Measurements from ENCODE around the gene CS.

The CS gene

DNA sequence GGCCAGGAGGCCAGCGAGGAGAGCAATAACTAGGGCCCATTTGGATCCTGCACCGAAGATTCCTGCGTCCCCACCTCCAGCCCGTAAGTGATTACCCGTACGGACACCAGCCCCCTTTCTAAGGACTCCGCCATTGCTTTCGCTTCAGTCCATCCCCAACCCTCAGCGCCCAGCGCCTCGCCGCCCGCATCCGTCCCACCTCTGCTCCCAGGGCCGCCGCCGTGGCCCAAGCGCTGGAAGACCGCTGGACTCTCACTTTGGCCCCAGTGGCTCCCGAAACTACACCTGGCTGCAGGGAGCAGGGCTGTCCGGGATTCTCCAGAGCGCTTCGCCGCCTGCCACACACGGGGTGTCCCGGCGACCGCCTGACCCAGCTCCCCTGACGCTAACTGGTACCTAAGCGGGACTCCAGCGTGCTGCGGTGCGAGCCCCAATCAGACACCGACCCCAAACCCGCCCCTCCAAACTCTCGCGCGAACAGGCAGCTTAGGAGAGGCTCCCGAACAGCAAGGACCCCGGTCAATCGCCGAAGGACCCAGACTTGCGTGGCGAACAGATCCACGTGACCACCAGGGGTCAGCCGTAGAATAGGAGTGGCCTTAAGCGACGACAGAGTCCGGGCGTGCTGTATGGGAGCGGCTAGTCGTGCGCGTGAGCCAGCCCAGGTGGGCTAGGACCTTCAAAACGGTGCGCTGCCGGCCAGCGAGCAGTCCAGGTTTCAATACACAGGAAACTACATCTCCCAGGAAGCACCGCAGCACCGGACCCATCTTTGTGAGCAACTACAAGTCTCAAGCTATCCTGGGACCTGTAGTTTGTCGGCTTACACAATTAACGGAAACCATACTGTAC, 15.7 kb upstream of the CS start, which contains the start of gene CNPY2:
TSS of gene CNPY2 (minus strand) at position 367 of the 852 bp plus-strand sequence. CDS start 771 bp downstream, outside the sequence.
- H3K4me3 ChIP-seq (replicated peaks; ENCODE audit: low read depth, low read length) = peak within 1 kb of the TSS; percentile 93
- DNase-seq (ENCODE audit: low read depth) = peak; percentile 98
- TF ChIP-seq, protein P1, sequence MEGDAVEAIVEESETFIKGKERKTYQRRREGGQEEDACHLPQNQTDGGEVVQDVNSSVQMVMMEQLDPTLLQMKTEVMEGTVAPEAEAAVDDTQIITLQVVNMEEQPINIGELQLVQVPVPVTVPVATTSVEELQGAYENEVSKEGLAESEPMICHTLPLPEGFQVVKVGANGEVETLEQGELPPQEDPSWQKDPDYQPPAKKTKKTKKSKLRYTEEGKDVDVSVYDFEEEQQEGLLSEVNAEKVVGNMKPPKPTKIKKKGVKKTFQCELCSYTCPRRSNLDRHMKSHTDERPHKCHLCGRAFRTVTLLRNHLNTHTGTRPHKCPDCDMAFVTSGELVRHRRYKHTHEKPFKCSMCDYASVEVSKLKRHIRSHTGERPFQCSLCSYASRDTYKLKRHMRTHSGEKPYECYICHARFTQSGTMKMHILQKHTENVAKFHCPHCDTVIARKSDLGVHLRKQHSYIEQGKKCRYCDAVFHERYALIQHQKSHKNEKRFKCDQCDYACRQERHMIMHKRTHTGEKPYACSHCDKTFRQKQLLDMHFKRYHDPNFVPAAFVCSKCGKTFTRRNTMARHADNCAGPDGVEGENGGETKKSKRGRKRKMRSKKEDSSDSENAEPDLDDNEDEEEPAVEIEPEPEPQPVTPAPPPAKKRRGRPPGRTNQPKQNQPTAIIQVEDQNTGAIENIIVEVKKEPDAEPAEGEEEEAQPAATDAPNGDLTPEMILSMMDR (IDR thresholded peaks at IDR 0.05; ENCODE audit: low read length, missing control alignments) = no peak

DNA sequence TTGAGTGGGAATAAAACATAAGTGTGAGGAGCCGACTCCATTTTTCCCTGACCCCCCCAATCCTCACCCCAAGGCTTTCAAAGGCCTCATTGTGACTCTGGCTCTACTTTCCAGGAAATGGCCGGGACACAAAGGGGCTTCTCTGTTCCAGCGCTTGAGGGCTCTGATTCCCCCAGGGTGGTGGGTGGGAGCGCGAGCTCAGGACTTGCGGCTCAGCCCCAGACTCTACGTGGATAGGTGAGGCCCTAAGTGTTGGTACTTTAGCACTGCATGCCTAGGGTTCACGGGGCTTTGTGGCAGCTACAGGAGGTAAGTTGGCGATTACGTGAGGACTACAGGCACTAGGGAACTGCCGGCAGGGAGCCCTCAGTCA, 15.1 kb upstream of the CS start:
- peak overlapping the region; percentile 93 for H3K4me3 ChIP-seq (replicated peaks; ENCODE audit: low read depth, low read length)
- DNase-seq (ENCODE audit: low read depth) = no peak
- TF ChIP-seq, protein P1 (IDR thresholded peaks at IDR 0.05; ENCODE audit: low read length, missing control alignments) = no peak

DNA sequence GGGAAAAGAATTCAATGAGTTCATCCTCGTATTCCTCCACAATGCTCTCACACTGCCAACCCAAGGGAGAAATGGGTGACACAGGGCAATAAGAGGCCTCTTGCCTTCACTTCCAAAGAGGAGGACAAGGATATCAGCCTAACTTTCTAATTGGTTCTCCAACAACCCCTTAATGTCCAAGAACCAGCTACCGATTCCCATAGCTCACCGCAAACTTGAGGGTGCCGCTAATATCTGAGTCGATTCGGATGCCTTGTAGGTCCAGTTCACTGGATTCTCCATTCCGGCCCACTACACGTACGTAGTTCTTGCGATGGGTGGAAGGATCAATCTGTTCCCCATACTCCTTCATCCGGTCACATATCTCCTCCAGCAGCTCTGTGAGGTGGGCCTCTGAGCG, 10.9 kb upstream of the CS start:
- H3K4me3 ChIP-seq (replicated peaks; ENCODE audit: low read depth, low read length) = no peak overlapping the region
- TF ChIP-seq, protein P1 (IDR thresholded peaks at IDR 0.05; ENCODE audit: low read length, missing control alignments) = no peak
- no peak for DNase-seq (ENCODE audit: low read depth)

DNA sequence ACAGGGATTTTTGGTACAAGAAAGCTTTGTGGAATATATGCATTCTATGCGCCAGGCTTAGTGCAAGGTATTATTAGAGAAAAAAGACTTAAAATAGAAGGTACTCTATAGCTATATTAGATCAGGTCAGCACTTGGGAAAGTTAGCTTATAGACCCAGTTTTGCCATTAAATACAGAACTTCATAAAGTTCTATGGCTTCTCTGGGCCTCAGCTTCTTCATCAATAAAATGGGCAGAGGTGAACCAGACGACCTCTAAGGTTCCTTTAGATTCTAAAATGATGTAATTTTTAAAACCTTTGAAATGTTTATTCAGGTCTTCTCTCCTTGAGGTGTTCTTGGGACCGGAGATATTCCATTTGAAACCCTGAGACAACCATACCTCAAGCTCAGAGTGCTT, 8.6 kb upstream of the CS start:
- no peak overlapping the region for H3K4me3 ChIP-seq (replicated peaks; ENCODE audit: low read depth, low read length)
- TF ChIP-seq, protein P1 (IDR thresholded peaks at IDR 0.05; ENCODE audit: low read length, missing control alignments) = no peak

DNA sequence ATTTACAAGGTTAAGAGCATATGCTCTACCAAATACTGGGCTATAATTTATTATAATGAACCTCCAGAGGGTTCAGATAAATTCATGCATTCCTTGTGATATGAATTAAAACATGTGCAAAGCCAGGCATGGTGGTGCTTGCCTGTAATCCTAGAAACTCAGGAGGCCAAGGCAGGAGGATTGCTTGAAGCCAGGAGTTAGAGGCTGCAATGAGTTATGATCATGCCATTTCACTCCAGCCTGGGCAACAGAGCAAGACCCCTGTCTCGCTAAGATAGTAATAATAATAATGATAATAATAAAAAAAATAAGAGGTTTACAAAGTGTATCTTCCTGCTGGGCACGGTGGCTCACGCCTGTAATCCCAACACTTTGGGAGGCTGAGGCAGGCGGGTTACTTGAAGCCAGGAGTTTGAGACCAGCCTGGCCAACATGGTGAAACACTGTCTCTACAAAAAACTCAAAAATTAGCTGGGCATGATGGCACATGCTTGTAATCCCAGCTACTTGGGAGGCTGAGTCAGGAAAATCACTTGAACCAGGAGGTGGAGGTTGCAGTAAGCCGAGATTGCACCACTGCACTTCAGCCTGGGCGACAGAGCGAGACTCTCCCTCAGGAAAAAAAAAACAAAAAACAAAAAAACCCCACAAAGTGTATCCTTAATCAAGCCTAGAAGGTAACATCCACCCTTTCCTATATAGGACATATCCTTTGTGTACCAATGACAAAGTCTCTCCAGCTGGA, 7.3 kb upstream of the CS start:
- H3K4me3 ChIP-seq (replicated peaks; ENCODE audit: low read depth, low read length) = no peak overlapping the region
- TF ChIP-seq, protein P1 (IDR thresholded peaks at IDR 0.05; ENCODE audit: low read length, missing control alignments) = no peak
- no peak for DNase-seq (ENCODE audit: low read depth)

More for the DNA sequence above, 8.6 kb upstream of the CS start:
- no peak for DNase-seq (ENCODE audit: low read depth)

DNA sequence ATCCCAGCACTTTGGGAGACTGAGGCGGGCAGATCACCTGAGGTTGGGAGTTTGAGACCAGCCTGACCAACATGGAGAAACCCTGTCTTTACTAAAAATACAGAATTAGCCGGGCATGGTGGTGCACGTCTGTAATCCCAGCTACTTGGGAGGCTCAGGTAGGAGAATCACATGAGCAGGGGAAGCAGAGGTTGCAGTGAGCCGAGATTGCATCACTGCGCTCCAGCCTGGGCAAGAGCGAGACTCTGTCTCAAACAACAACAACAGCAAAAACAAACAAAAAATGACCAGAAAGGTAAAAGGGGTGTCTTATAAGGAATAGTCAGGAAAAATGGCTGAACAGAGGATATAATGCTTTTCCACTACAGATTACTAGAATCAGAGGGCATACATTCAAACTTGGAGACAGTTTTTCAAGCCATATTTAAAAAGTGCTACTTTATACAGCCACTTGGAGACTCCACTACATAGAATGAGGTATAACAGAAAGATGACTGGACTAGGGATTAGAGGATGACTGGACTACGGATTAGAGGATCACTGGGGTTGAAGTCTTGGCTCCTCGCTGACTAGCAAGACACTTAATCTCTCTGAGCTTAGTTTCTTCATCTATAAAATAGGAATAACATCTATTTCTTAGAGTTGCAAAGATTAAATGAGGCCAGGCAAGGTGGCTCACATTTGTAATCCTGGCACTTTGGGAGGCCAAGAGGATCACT, 4.9 kb upstream of the CS start:
- no peak for DNase-seq (ENCODE audit: low read depth)
- TF ChIP-seq, protein P1 (IDR thresholded peaks at IDR 0.05; ENCODE audit: low read length, missing control alignments) = no peak

More for the DNA sequence above, 4.9 kb upstream of the CS start:
- no peak overlapping the region for H3K4me3 ChIP-seq (replicated peaks; ENCODE audit: low read depth, low read length)
